Activated T-helper 17 cell treated with anti-CD3 and anti-CD28 coated beads, Interleukin-2, amount 50 U/mL, for 72 hours (primary cell): Measurements from ENCODE around the gene EXD1. TPM values are rescaled to one million over a fixed set of nuclear protein-coding genes. Genes with fewer than 3 reads are reported as not detected.
A peak's percentile ranks its signal among the peaks of the same experiment; 100 is the strongest.
"Not testable (repeated sequence)": the region's sequence is repeated elsewhere in the genome, so short reads cannot be mapped to it uniquely, and the experiment has no call there.

ENCODE experiments used
- ATAC-seq: fragments of 150-1000 bp; cut with Tn5 transposase; replicated peaks from 2 replicates; pipeline ENCODE4 v1.10.0; 2021; ENCODE audit warnings: mild to moderate bottlenecking, moderate library complexity
- H3K27ac Mint-ChIP-seq: one replicate; pipeline ENCODE4 v1.8.0; 2022; ENCODE audit warnings: mixed read lengths
- H3K27me3 Mint-ChIP-seq: one replicate; pipeline ENCODE4 v1.8.0; 2022; ENCODE audit warnings: mixed read lengths
- H3K36me3 Mint-ChIP-seq: one replicate; pipeline ENCODE4 v1.8.0; 2022; ENCODE audit warnings: low read depth, mild to moderate bottlenecking, mixed read lengths
- H3K4me1 Mint-ChIP-seq: one replicate; pipeline ENCODE4 v1.8.0; 2022; ENCODE audit warnings: mixed read lengths
- H3K4me3 Mint-ChIP-seq: one replicate; pipeline ENCODE4 v1.8.0; 2022; ENCODE audit warnings: mild to moderate bottlenecking, mixed read lengths
- H3K9me3 Mint-ChIP-seq: one replicate; pipeline ENCODE4 v1.8.0; 2022; ENCODE audit warnings: mixed read lengths
- total RNA-seq, 2 donors: library from RNA; stranded (reverse); gene quantifications; one replicate each; pipeline ENCODE4 v1.2.3, GENCODE V29; 2022

Gene EXD1
- total RNA-seq, 2 donors from 2014 or later, result 0.16 TPM; not detected in 1

GRCh38 chr15:41250745-41251144 is 20.2 kb upstream of the EXD1 start:
- H3K27ac Mint-ChIP-seq, H3K4me1 Mint-ChIP-seq, ATAC-seq, H3K27me3 Mint-ChIP-seq, H3K4me3 Mint-ChIP-seq, H3K9me3 Mint-ChIP-seq: not testable (repeated sequence)
- peaks cover 17% of the 10 kb centered on the region for H3K36me3 Mint-ChIP-seq

GRCh38 chr15:41241221-41241964 is 10.8 kb upstream of the EXD1 start:
- Mint-ChIP-seq H3K9me3 (no peaks in the 10 kb centered on the region), H3K27ac (no peak overlapping the region), H3K36me3 (peaks cover 26% of the 10 kb centered on the region), H3K4me3 (no peak overlapping the region), H3K27me3 (no peaks in the 10 kb centered on the region), H3K4me1 (no peaks in the 10 kb centered on the region)
- ATAC-seq, result no peak

GRCh38 chr15:41238100-41238499 is 7.5 kb upstream of the EXD1 start:
- no peaks in the 10 kb centered on the region for H3K9me3 Mint-ChIP-seq
- no peaks in the 10 kb centered on the region for H3K4me1 Mint-ChIP-seq

GRCh38 chr15:41235929-41236328 is 5.4 kb upstream of the EXD1 start:
- H3K27me3 Mint-ChIP-seq, result no peaks in the 10 kb centered on the region
- no peak for ATAC-seq
- no peaks in the 10 kb centered on the region for H3K9me3 Mint-ChIP-seq
- no peak overlapping the region for H3K4me3 Mint-ChIP-seq
- H3K4me1 Mint-ChIP-seq, result no peaks in the 10 kb centered on the region
- no peaks in the 10 kb centered on the region for H3K36me3 Mint-ChIP-seq
- H3K27ac Mint-ChIP-seq, result no peak overlapping the region

More at GRCh38 chr15:41238100-41238499, 7.5 kb upstream of the EXD1 start:
- Mint-ChIP-seq H3K36me3 (no peaks in the 10 kb centered on the region), H3K27ac (no peak overlapping the region), H3K27me3 (no peaks in the 10 kb centered on the region), H3K4me3 (no peak overlapping the region)
- no peak for ATAC-seq

GRCh38 chr15:41235228-41235627 is 4.7 kb upstream of the EXD1 start:
- not testable (repeated sequence) for H3K9me3 Mint-ChIP-seq, H3K27ac Mint-ChIP-seq, H3K4me3 Mint-ChIP-seq, H3K4me1 Mint-ChIP-seq, H3K27me3 Mint-ChIP-seq, H3K36me3 Mint-ChIP-seq, ATAC-seq

- H3K9me3 Mint-ChIP-seq, result no peaks in the 10 kb centered on the region
- no peak overlapping the region for H3K27ac Mint-ChIP-seq
- H3K4me3 Mint-ChIP-seq, result no peak overlapping the region
- H3K4me1 Mint-ChIP-seq, result no peaks in the 10 kb centered on the region
- no peaks in the 10 kb centered on the region for H3K36me3 Mint-ChIP-seq
- no peak for ATAC-seq
- H3K27me3 Mint-ChIP-seq, result no peaks in the 10 kb centered on the region
Observed at GRCh38 chr15:41233367-41233771, 2.8 kb upstream of the EXD1 start.

GRCh38 chr15:41231422-41232226 is 1.1 kb upstream of the EXD1 start:
- peak overlapping the region; percentile 88 for H3K4me3 Mint-ChIP-seq
- no peaks in the 10 kb centered on the region for H3K9me3 Mint-ChIP-seq
- no peaks in the 10 kb centered on the region for H3K36me3 Mint-ChIP-seq
- H3K27ac Mint-ChIP-seq, result peak overlapping the region; percentile 87
- H3K27me3 Mint-ChIP-seq, result no peaks in the 10 kb centered on the region
- no peaks in the 10 kb centered on the region for H3K4me1 Mint-ChIP-seq
- ATAC-seq, result peak; percentile 58

GRCh38 chr15:41230345-41230649 is 260 bp downstream of the EXD1 start:
- Mint-ChIP-seq H3K27ac (peak overlapping the region; percentile 87), H3K9me3 (no peaks in the 10 kb centered on the region), H3K4me1 (no peaks in the 10 kb centered on the region), H3K36me3 (no peaks in the 10 kb centered on the region), H3K27me3 (no peaks in the 10 kb centered on the region), H3K4me3 (peak overlapping the region; percentile 88)
- ATAC-seq, result no peak

GRCh38 chr15:41219381-41219780 is 11.2 kb downstream of the EXD1 start:
- H3K4me1 Mint-ChIP-seq, result no peaks in the 10 kb centered on the region
- no peak overlapping the region for H3K4me3 Mint-ChIP-seq
- H3K36me3 Mint-ChIP-seq, result no peaks in the 10 kb centered on the region
- no peaks in the 10 kb centered on the region for H3K9me3 Mint-ChIP-seq
- no peak overlapping the region for H3K27ac Mint-ChIP-seq
- peaks cover 13% of the 10 kb centered on the region for H3K27me3 Mint-ChIP-seq
- ATAC-seq, result no peak

GRCh38 chr15:41218851-41219250 is 11.7 kb downstream of the EXD1 start:
- ATAC-seq, result no peak
- H3K4me1 Mint-ChIP-seq, result no peaks in the 10 kb centered on the region
- H3K27me3 Mint-ChIP-seq, result peaks cover 13% of the 10 kb centered on the region
- no peak overlapping the region for H3K27ac Mint-ChIP-seq
- no peaks in the 10 kb centered on the region for H3K9me3 Mint-ChIP-seq
- no peaks in the 10 kb centered on the region for H3K36me3 Mint-ChIP-seq
- H3K4me3 Mint-ChIP-seq, result no peak overlapping the region

- Mint-ChIP-seq H3K4me1 (no peaks in the 10 kb centered on the region), H3K36me3 (no peaks in the 10 kb centered on the region), H3K4me3 (no peak overlapping the region), H3K27me3 (peaks cover 9% of the 10 kb centered on the region), H3K27ac (no peak overlapping the region), H3K9me3 (no peaks in the 10 kb centered on the region)
- no peak for ATAC-seq
Observed at GRCh38 chr15:41215708-41216107, 14.8 kb downstream of the EXD1 start.

GRCh38 chr15:41207687-41208448 is 22.7 kb downstream of the EXD1 start:
- H3K4me3 Mint-ChIP-seq, result no peak overlapping the region
- no peaks in the 10 kb centered on the region for H3K4me1 Mint-ChIP-seq
- peaks cover 8% of the 10 kb centered on the region for H3K27me3 Mint-ChIP-seq
- H3K36me3 Mint-ChIP-seq, result no peaks in the 10 kb centered on the region
- no peak for ATAC-seq
- no peaks in the 10 kb centered on the region for H3K9me3 Mint-ChIP-seq
- no peak overlapping the region for H3K27ac Mint-ChIP-seq

- peaks cover 8% of the 10 kb centered on the region for H3K27me3 Mint-ChIP-seq
- H3K4me3 Mint-ChIP-seq, result no peak overlapping the region
- no peak overlapping the region for H3K27ac Mint-ChIP-seq
- ATAC-seq, result no peak
- H3K36me3 Mint-ChIP-seq, result no peaks in the 10 kb centered on the region
- H3K9me3 Mint-ChIP-seq, result no peaks in the 10 kb centered on the region
- no peaks in the 10 kb centered on the region for H3K4me1 Mint-ChIP-seq
Observed at GRCh38 chr15:41205315-41205714, 25.2 kb downstream of the EXD1 start.

GRCh38 chr15:41203395-41203794 is 27.2 kb downstream of the EXD1 start:
- H3K4me1 Mint-ChIP-seq, result no peaks in the 10 kb centered on the region
- H3K4me3 Mint-ChIP-seq, result no peak overlapping the region
- H3K27me3 Mint-ChIP-seq, result peaks cover 3% of the 10 kb centered on the region
- H3K9me3 Mint-ChIP-seq, result no peaks in the 10 kb centered on the region
- ATAC-seq, result no peak
- no peak overlapping the region for H3K27ac Mint-ChIP-seq
- H3K36me3 Mint-ChIP-seq, result no peaks in the 10 kb centered on the region

GRCh38 chr15:41199470-41199869 is 31.1 kb downstream of the EXD1 start:
- Mint-ChIP-seq H3K36me3 (no peaks in the 10 kb centered on the region), H3K27ac (no peak overlapping the region), H3K27me3 (no peaks in the 10 kb centered on the region), H3K4me1 (no peaks in the 10 kb centered on the region), H3K4me3 (no peak overlapping the region), H3K9me3 (no peaks in the 10 kb centered on the region)
- ATAC-seq, result no peak
